ENCODE measurements around the gene PACS1.

Gene PACS1

GRCh38 chr11:66220566-66220935, 150.5 kb downstream of the PACS1 start:
- H3K79me2 ChIP-seq (ENCODE audit: low read length): no peaks in the 10 kb centered on the region
- no peaks in the 10 kb centered on the region for H3K27me3 ChIP-seq (replicated peaks; ENCODE audit: insufficient read depth, low read length)
- H3K9me3 ChIP-seq (replicated peaks; ENCODE audit: insufficient read depth, low read length): no peaks in the 10 kb centered on the region
- peaks cover 13% of the 10 kb centered on the region for H3F3A ChIP-seq (ENCODE audit: insufficient read depth, low read length)
- peaks cover 14% of the 10 kb centered on the region for H3K4me1 ChIP-seq (ENCODE audit: low read length)
- no peak overlapping the region for H3K4me2 ChIP-seq (ENCODE audit: low read depth, low read length)
- no peak overlapping the region for H3K4me3 ChIP-seq (ENCODE audit: low read length)
- no peaks in the 10 kb centered on the region for H3K9me2 ChIP-seq (replicated peaks; ENCODE audit: insufficient read depth, low read length)
- H3K9ac ChIP-seq (ENCODE audit: low read length): no peak overlapping the region
- H4K20me1 ChIP-seq (ENCODE audit: insufficient read depth, low read length): no peaks in the 10 kb centered on the region
- TF ChIP-seq EZH2phosphoT487 (IDR thresholded peaks at IDR 0.05; ENCODE audit: low read length): no peak
- no peak for TF ChIP-seq EZH2 (optimal IDR thresholded peaks at IDR 0.05; ENCODE audit: low read depth, low read length)
- no peak for TF ChIP-seq CTCF (IDR thresholded peaks at IDR 0.05; ENCODE audit: low read length)
- no peaks in the 10 kb centered on the region for H3K36me3 ChIP-seq (replicated peaks; ENCODE audit: insufficient read depth, low read length)
- H2AFZ ChIP-seq (ENCODE audit: low read length): no peak overlapping the region
- DNase-seq: no peak
- H3K27ac ChIP-seq (ENCODE audit: low read length): no peak overlapping the region

DNA sequence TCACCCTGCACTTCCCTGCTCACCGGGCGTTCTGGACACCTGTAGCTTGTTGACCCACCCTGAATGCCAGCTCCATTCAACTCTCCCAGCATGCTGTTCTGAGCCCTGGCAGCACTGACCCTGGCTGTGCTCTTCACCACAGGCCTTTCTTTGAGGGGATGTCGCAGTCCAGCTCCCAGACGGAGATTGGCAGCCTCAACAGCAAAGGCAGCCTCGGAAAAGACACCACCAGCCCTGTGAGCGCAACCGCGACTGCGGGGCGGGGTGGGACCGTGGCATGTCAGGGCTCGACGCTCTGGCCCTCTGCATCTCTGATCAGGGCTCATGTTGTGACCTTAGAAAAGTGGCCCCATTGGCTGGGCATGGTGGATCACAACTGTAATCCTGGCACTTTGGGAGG, 150.9 kb downstream of the PACS1 start:
- H3K9me3 ChIP-seq (replicated peaks; ENCODE audit: insufficient read depth, low read length): no peaks in the 10 kb centered on the region
- H3K4me2 ChIP-seq (ENCODE audit: low read depth, low read length): no peak overlapping the region
- H3K79me2 ChIP-seq (ENCODE audit: low read length): no peaks in the 10 kb centered on the region
- H3K9ac ChIP-seq (ENCODE audit: low read length): no peak overlapping the region
- peaks cover 14% of the 10 kb centered on the region for H3K4me1 ChIP-seq (ENCODE audit: low read length)
- no peak overlapping the region for H3K4me3 ChIP-seq (ENCODE audit: low read length)
- no peaks in the 10 kb centered on the region for H4K20me1 ChIP-seq (ENCODE audit: insufficient read depth, low read length)
- H2AFZ ChIP-seq (ENCODE audit: low read length): no peak overlapping the region
- no peaks in the 10 kb centered on the region for H3K36me3 ChIP-seq (replicated peaks; ENCODE audit: insufficient read depth, low read length)
- H3K27me3 ChIP-seq (replicated peaks; ENCODE audit: insufficient read depth, low read length): no peaks in the 10 kb centered on the region
- no peak overlapping the region; the same call in 1 of the 2 replicates for H3K27ac ChIP-seq (ENCODE audit: low read length)
- no peaks in the 10 kb centered on the region for H3K9me2 ChIP-seq (replicated peaks; ENCODE audit: insufficient read depth, low read length)
- H3F3A ChIP-seq (ENCODE audit: insufficient read depth, low read length): peaks cover 13% of the 10 kb centered on the region
- TF ChIP-seq CTCF (IDR thresholded peaks at IDR 0.05; ENCODE audit: low read length) (no peak), EZH2phosphoT487 (IDR thresholded peaks at IDR 0.05; ENCODE audit: low read length) (no peak), EZH2 (optimal IDR thresholded peaks at IDR 0.05; ENCODE audit: low read depth, low read length) (no peak)
- no peak for DNase-seq

DNA sequence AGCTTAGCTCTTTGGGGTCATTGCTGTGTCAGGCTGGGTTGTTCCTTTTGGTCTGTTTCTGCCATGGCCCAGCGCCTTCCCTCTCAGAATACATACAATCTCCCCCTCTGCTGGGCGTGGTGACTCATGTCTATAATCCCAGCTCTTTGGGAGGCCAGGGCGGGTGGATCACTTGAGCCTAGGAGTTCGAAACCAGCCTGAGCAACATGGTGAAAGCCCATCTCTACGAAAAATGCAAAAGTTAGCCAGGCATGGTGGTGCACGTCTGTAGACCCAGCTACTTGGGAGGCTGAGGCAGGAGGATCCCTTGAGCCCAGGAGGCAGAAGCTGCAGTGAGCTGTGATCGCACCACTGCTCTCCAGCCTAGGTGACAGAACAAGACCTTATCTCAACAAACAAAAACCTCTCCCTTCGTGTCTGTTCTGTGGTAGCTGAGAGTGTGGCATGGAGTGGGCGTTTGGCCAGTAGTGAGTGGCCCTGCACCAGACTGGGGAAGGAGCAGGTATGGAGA, 151.7 kb downstream of the PACS1 start:
- Histone ChIP-seq H3K27me3 (replicated peaks; ENCODE audit: insufficient read depth, low read length) (no peaks in the 10 kb centered on the region), H3K9me3 (replicated peaks; ENCODE audit: insufficient read depth, low read length) (no peaks in the 10 kb centered on the region), H3K79me2 (ENCODE audit: low read length) (no peaks in the 10 kb centered on the region), H3F3A (ENCODE audit: insufficient read depth, low read length) (peaks cover 13% of the 10 kb centered on the region), H2AFZ (ENCODE audit: low read length) (peak overlapping the region; percentile 72), H3K4me2 (ENCODE audit: low read depth, low read length) (peak overlapping the region; percentile 47), H3K9me2 (replicated peaks; ENCODE audit: insufficient read depth, low read length) (no peaks in the 10 kb centered on the region), H3K36me3 (replicated peaks; ENCODE audit: insufficient read depth, low read length) (no peaks in the 10 kb centered on the region), H4K20me1 (ENCODE audit: insufficient read depth, low read length) (no peaks in the 10 kb centered on the region), H3K9ac (ENCODE audit: low read length) (peak overlapping the region; percentile 66), H3K4me3 (ENCODE audit: low read length) (peak overlapping the region; percentile 2; the same call in 1 of the 2 replicates), H3K27ac (ENCODE audit: low read length) (peak overlapping the region; percentile 96), H3K4me1 (ENCODE audit: low read length) (peaks cover 14% of the 10 kb centered on the region)
- TF ChIP-seq CTCF (IDR thresholded peaks at IDR 0.05; ENCODE audit: low read length): no peak
- no peak for TF ChIP-seq EZH2 (optimal IDR thresholded peaks at IDR 0.05; ENCODE audit: low read depth, low read length)
- no peak for DNase-seq

Data from MM.1S (cell line).